ENCODE data around the gene COCH. TPM values are rescaled to one million over a fixed set of nuclear protein-coding genes. Genes with fewer than 3 reads are reported as not detected.
"Not testable (repeated sequence)": the region's sequence is repeated elsewhere in the genome, so short reads cannot be mapped to it uniquely, and the experiment has no call there.

The COCH gene
- total and polyA plus RNA-seq, 5 experiments from 2014 or later: 0.13 to 0.91 (median 0.55) TPM

DNA sequence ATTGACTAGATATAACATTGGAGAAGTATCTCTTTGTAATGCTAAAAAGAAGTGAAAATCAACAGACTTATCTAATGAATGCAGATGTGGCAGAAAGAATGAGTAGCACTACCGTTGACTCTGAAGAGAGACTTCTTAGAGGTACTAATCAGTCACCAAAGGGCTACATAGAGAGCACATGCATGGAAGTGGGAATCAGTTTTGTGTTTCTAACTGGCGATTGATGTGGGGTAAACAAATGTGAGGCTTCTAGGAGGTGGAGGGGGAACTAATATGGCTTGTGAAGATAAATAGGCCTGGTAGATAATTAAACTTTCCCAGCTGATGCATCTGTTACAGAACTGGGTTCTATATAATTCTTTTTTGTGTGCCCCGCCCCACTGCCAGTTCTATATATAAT is 10.5 kb downstream of the COCH start:
- Mint-ChIP-seq H3K4me1 (no peaks in the 10 kb centered on the region), H3K9me3 (no peaks in the 10 kb centered on the region), H3K36me3 (no peaks in the 10 kb centered on the region), H3K27ac (peak overlapping the region in 1 of 10 donors; percentile 23), H3K4me3 (no peak overlapping the region), H3K27me3 (peaks cover 0 to 2% (median 0%) of the 10 kb centered on the region in 5 donors)
- POLR2A ChIA-PET: no interaction called here
- DNase-seq (no peak), ATAC-seq (no peak)

DNA sequence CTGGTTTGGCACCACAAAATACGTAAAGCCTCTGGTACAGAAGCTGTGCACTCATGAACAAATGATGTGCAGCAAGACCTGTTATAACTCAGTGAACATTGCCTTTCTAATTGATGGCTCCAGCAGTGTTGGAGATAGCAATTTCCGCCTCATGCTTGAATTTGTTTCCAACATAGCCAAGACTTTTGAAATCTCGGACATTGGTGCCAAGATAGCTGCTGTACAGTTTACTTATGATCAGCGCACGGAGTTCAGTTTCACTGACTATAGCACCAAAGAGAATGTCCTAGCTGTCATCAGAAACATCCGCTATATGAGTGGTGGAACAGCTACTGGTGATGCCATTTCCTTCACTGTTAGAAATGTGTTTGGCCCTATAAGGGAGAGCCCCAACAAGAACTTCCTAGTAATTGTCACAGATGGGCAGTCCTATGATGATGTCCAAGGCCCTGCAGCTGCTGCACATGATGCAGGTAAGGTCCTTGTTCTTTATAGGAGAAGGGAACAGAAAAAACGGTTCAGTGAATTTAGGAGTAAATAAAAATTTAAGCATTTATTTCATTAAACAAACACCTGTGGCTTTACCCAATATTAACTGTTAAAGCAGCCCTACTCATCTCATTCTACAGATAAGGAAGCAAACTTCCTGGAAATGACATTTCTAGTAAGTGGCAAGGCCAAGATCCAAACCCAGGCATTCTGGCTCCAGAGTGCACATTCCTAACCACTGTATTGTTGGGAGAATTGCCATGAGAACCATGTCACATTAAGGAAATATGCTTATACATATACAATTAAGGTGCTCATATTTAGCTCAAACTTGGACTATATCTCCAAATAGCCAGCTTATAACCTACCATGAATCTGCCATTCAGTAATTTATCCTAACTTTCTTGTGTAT is 11.7 kb downstream of the COCH start:
- no peak overlapping the region for H3K4me3 Mint-ChIP-seq
- H3K27ac Mint-ChIP-seq: peak overlapping the region in 1 of 10 donors; percentile 1
- POLR2A ChIA-PET: no interaction called here
- H3K36me3 Mint-ChIP-seq: no peaks in the 10 kb centered on the region
- ATAC-seq (no peak), DNase-seq (no peak)
- no peaks in the 10 kb centered on the region for H3K9me3 Mint-ChIP-seq
- H3K27me3 Mint-ChIP-seq: no peaks in the 10 kb centered on the region
- H3K4me1 Mint-ChIP-seq: no peaks in the 10 kb centered on the region

DNA sequence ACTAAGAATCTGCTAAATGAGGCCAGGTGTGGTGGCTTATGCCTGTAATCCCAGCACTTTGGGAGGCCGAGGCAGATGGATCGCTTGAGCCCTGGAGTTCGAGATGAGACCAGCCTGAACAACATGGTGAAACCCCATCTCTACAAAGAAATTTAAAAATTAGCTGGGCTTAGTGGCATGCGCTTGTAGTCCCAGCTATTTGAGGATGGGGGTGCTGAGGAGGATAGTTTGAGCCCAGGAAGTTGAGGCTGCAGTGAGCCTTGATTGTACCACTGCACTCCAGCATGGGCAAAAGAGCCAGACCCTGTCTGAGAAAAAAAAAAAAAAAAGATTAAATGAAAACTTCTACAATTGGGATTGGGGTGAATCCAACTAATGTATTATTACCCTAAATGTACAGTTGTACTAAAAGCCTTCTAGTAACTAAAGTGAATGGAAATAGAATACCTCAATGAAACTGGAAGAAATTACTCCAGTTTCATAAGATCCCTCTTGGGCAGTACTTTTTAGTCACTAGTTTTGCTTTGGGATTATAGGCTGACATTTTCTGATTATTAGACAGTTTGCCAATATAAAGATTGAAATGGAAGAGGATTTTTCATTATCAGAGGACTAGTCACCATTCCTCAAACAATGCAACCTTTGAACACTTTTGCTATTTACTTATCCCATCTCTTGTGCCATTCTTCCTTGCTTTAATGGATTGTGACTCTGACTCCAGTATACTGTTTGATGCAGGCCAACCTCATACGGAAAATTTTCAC is 14.3 kb downstream of the COCH start:
- ATAC-seq (no peak), DNase-seq (no peak)
- Mint-ChIP-seq H3K9me3 (no peaks in the 10 kb centered on the region), H3K4me3 (no peak overlapping the region), H3K27me3 (no peaks in the 10 kb centered on the region), H3K27ac (peak overlapping the region in 3 of 10 donors; percentile 15 to 79 (median 53)), H3K36me3 (peaks cover 0 to 2% (median 0%) of the 10 kb centered on the region in 3 donors), H3K4me1 (no peaks in the 10 kb centered on the region)
- POLR2A ChIA-PET: no interaction called here

GRCh38 chr14:30889244-30889594 is 14.9 kb downstream of the COCH start:
- no peak for DNase-seq
- POLR2A ChIA-PET: no interaction called here
- H3K9me3 Mint-ChIP-seq: no peaks in the 10 kb centered on the region
- H3K4me1 Mint-ChIP-seq: no peaks in the 10 kb centered on the region
- H3K4me3 Mint-ChIP-seq: no peak overlapping the region
- peaks cover 0 to 6% (median 0%) of the 10 kb centered on the region in 3 donors for H3K36me3 Mint-ChIP-seq
- ATAC-seq: no peak
- peak overlapping the region in 3 of 10 donors; percentile 15 to 79 (median 53) for H3K27ac Mint-ChIP-seq
- no peaks in the 10 kb centered on the region for H3K27me3 Mint-ChIP-seq

- no peaks in the 10 kb centered on the region for H3K27me3 Mint-ChIP-seq
- peaks cover 5 to 41% (median 20%) of the 10 kb centered on the region in 3 donors for H3K36me3 Mint-ChIP-seq
- no peak overlapping the region for H3K27ac Mint-ChIP-seq
- no peak for DNase-seq
- no peaks in the 10 kb centered on the region for H3K9me3 Mint-ChIP-seq
- peaks cover 0 to 5% (median 2%) of the 10 kb centered on the region in 4 donors for H3K4me1 Mint-ChIP-seq
- ATAC-seq: no peak
- POLR2A ChIA-PET: no interaction called here
- H3K4me3 Mint-ChIP-seq: no peak overlapping the region
Measured at GRCh38 chr14:30893819-30894218, 19.5 kb downstream of the COCH start.

DNA sequence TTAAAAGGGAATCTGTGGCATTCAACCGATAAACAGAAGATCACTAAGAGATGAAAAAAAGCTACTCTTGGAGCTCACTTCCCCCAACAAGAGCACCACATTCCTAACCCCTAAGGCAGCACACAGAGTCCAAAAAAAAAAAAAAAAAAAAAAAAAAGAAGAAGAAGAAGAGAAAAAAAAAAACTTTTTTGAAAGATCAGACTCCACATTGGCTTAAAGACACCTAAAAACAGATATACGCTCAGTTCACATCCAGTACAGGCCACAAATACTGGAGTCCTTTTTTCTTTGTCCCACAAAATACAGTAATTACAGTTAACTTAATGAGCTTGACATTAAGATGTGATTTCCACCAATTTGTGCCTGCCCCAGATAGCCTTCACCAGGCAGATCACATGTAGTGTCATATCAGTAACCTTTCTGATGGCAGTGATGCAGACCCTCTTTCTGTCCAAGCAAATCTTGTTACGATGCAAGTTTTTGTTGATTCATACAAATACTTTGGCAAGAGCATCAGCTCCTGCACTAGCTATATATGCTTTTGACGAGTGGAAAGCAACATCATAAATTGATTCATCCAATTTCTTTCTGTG is 20.7 kb downstream of the COCH start:
- Mint-ChIP-seq H3K27ac (peak overlapping the region in 1 of 10 donors; percentile 12), H3K4me1 (peaks cover 0 to 5% (median 4%) of the 10 kb centered on the region in 4 donors), H3K36me3 (peaks cover 5 to 49% (median 20%) of the 10 kb centered on the region in 3 donors), H3K27me3 (no peaks in the 10 kb centered on the region), H3K9me3 (no peaks in the 10 kb centered on the region), H3K4me3 (no peak overlapping the region)
- POLR2A ChIA-PET: interaction anchor here (0.6 kb wide), 1 partner anchor 138 kb away, joined by 3 read pairs; no protein-coding TSS in a partner anchor
- DNase-seq (no peak), ATAC-seq (no peak)

DNA sequence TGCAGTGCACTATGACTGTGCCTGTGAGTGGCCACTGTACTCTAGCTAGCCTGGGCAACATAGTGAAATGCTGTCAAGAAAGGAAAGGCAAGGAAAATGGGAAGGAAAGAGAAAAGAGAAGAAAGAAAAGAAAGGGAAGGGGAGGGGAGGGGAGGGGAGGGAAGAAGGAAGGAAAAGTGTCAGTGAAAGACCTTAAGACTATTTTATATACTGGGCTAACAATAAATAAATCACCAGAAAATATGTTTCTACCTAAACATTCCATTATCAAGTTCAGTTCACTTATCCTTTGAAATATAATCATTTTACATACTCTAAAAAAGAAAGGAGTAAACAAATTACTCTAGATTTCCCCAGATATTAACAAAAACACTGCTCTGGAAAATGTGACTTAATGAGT is 22.1 kb downstream of the COCH start:
- POLR2A ChIA-PET: no interaction called here
- DNase-seq: no peak
- Mint-ChIP-seq H3K4me1 (peaks cover 0 to 5% (median 4%) of the 10 kb centered on the region in 4 donors), H3K27me3 (no peaks in the 10 kb centered on the region), H3K4me3 (no peak overlapping the region), H3K9me3 (no peaks in the 10 kb centered on the region), H3K27ac (peak overlapping the region in 5 of 10 donors; percentile 31 to 79 (median 41)), H3K36me3 (peaks cover 5 to 56% (median 20%) of the 10 kb centered on the region in 3 donors)
- no peak for ATAC-seq

- POLR2A ChIA-PET, H3K9me3 Mint-ChIP-seq, H3K4me3 Mint-ChIP-seq, H3K27me3 Mint-ChIP-seq, H3K4me1 Mint-ChIP-seq, ATAC-seq, DNase-seq: not testable (repeated sequence)
- Mint-ChIP-seq H3K27ac (peak overlapping the region in 1 of 10 donors; percentile 5), H3K36me3 (peaks cover 5 to 63% (median 21%) of the 10 kb centered on the region in 3 donors)
Measured at GRCh38 chr14:30897121-30897520, 22.8 kb downstream of the COCH start.

DNA sequence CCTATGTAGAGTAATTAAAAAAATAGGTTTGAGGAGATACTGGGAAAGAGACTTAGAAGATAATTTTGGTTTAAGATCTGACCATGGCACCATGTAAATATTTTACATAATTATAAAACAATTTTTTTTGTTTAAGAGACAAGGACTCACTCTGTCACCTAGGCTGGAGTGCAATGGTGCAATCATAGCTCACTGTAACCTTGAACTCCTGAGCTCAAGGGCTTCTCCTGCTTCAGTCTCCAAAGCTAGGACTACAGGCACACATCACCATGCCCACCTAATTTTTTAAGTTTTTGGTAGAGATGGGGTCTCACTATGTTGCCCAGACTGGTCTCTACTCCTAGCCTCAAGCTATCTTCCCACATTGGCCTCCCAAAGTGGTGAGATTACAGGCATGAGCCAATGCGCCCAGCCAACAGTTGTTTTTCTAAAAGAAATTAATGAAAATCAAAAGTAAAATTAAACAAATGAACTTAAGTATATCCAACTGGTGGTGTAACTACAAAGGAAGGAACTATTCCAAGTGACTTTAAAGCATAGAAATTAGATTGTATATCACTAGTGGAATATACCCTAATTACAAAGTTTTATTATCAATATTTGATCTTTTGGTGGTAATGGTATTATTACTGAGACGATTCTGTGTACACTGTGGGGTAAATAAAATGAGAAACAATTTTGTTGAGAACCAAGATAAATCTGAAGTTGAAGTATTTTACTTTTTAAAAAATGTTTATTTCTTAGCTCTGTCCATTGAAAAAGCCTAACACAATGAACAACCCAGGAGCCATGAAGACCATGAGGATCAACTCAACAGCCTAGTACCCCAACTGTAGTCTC is 29.1 kb downstream of the COCH start:
- ATAC-seq: no peak
- POLR2A ChIA-PET: no interaction called here
- Mint-ChIP-seq H3K36me3 (peaks cover 0 to 54% (median 11%) of the 10 kb centered on the region in 3 donors), H3K9me3 (no peaks in the 10 kb centered on the region), H3K4me1 (peaks cover 0 to 2% (median 2%) of the 10 kb centered on the region in 4 donors), H3K27ac (peak overlapping the region in 5 of 10 donors; percentile 5 to 57 (median 31)), H3K27me3 (no peaks in the 10 kb centered on the region), H3K4me3 (no peak overlapping the region)
- no peak for DNase-seq

DNA sequence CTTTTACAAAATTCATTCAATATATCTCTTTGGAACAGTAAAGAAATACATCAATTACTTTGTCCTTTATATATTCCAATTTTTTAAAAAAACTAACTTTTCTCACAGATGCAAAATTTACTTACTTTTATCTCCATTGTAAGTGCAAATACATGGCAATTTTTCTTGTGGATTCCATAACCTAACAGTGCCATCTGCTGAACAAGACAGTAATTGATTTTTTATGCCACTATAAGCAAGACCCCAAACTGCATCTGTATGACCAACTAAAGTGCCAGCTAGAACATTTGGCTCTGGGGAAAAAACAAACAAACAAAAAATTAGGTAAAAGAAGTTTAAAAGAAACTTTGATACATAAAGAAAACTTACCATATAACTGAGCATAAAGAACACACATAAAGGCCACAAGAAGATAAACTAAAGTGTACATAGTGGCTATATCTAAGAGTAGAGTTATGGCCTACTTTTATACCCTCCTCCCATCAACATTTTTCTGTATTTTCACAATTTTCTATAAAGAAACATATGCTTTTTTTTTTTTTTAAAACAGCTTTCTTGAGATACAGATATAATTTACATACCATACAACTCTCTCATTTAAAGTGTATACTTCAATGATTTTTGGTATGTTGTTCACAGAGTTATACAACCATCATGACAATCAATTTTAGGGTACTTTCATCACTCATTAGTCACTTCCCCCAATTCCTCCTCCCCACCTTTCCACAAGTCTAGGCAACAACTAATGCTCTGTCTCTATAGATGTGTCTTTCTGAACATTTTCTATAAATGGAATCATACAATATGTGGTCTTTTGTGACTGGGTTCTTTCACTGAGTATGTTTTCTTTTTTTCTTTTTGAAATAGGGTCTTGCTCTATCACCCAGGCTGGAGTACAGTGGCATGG is 32.6 kb downstream of the COCH start:
- Mint-ChIP-seq H3K27ac (no peak overlapping the region), H3K27me3 (no peaks in the 10 kb centered on the region)

GRCh38 chr14:30907659-30908057 is 33.3 kb downstream of the COCH start:
- POLR2A ChIA-PET: no interaction called here

More for the DNA sequence above, 32.6 kb downstream of the COCH start:
- no peaks in the 10 kb centered on the region for H3K9me3 Mint-ChIP-seq
- no peak for ATAC-seq
- POLR2A ChIA-PET: no interaction called here
- peaks cover 0 to 42% (median 12%) of the 10 kb centered on the region in 3 donors for H3K36me3 Mint-ChIP-seq
- no peak overlapping the region for H3K4me3 Mint-ChIP-seq
- DNase-seq: peak in 1 of 10 donors; percentile 3
- H3K4me1 Mint-ChIP-seq: no peaks in the 10 kb centered on the region

More at GRCh38 chr14:30907659-30908057, 33.3 kb downstream of the COCH start:
- Mint-ChIP-seq H3K4me3 (no peak overlapping the region), H3K27ac (no peak overlapping the region), H3K36me3 (peaks cover 0 to 37% (median 10%) of the 10 kb centered on the region in 3 donors), H3K27me3 (no peaks in the 10 kb centered on the region), H3K9me3 (no peaks in the 10 kb centered on the region), H3K4me1 (no peaks in the 10 kb centered on the region)
- no peak for ATAC-seq
- no peak for DNase-seq
